CD4-positive, CD25-positive, alpha-beta regulatory T cell (primary cell): ENCODE data around the gene PIGX. TPM values are rescaled to one million over a fixed set of nuclear protein-coding genes. Genes with fewer than 3 reads are reported as not detected.

Experiments
- ATAC-seq, 2 donors: fragments of 150-1000 bp; cut with Tn5 transposase; one replicate each; pipeline ENCODE4 v1.10.0; 2021; ENCODE audit warnings: low read depth in 2 of 2, moderate number of reproducible peaks in 2 of 2, moderate library complexity in 1 of 2
- DNase-seq, 3 donors: peaks; one replicate each; pipeline versions ENCODE4 v3.0.0 to v3.0.0-alpha.2; 2012 to 2022; ENCODE audit warnings: mixed read lengths in 1 of 3
- H3K27ac ChIP-seq: one replicate; pipeline ENCODE4 v1.7.0; 2013; ENCODE audit warnings: mild to moderate bottlenecking, low read length; ENCODE audit not compliant: insufficient read depth, poor library complexity, severe bottlenecking
- H3K27me3 ChIP-seq: one replicate; pipeline ENCODE4 v1.7.0; 2013; ENCODE audit warnings: low read length; ENCODE audit not compliant: control insufficient read depth, insufficient read depth
- H3K36me3 ChIP-seq: one replicate; pipeline ENCODE4 v1.7.0; 2013; ENCODE audit warnings: mild to moderate bottlenecking, low read length, moderate library complexity; ENCODE audit not compliant: control insufficient read depth, insufficient read depth
- H3K4me1 ChIP-seq: 2 replicates; pipeline ENCODE4 v1.7.0; 2013; ENCODE audit warnings: mild to moderate bottlenecking, low read length; ENCODE audit not compliant: insufficient read depth, control insufficient read depth, poor library complexity, severe bottlenecking
- H3K4me3 ChIP-seq: one replicate; pipeline ENCODE4 v1.7.0; 2013; ENCODE audit warnings: low read depth, mild to moderate bottlenecking, low read length, moderate library complexity
- H3K9me3 ChIP-seq, 2 experiments: 1 replicate in 1 of 2; 2 replicates in 1 of 2; pipeline ENCODE4 v1.7.0; 2013; ENCODE audit warnings: low read length in 2 of 2, mild to moderate bottlenecking in 1 of 2, moderate library complexity in 1 of 2; ENCODE audit not compliant: control insufficient read depth in 2 of 2
- H3K27ac Mint-ChIP-seq, 3 donors: one replicate each; pipeline ENCODE4 v1.8.0; 2020 to 2022; ENCODE audit warnings: mild to moderate bottlenecking in 3 of 3, mixed read lengths in 3 of 3, moderate library complexity in 2 of 3
- H3K27me3 Mint-ChIP-seq: one replicate; pipeline ENCODE4 v1.8.0; 2022; ENCODE audit warnings: mild to moderate bottlenecking, mixed read lengths
- H3K36me3 Mint-ChIP-seq: one replicate; pipeline ENCODE4 v1.8.0; 2020; ENCODE audit warnings: mixed read lengths
- H3K4me1 Mint-ChIP-seq, 4 donors: one replicate each; pipeline ENCODE4 v1.8.0; 2020 to 2022; ENCODE audit warnings: mixed read lengths in 4 of 4, mild to moderate bottlenecking in 1 of 4
- H3K4me3 Mint-ChIP-seq, 4 donors: one replicate each; pipeline ENCODE4 v1.8.0; 2020 to 2022; ENCODE audit warnings: mild to moderate bottlenecking in 4 of 4, mixed read lengths in 4 of 4, moderate library complexity in 3 of 4
- H3K9me3 Mint-ChIP-seq, 7 donors: one replicate each; pipeline ENCODE4 v1.8.0; 2020 to 2022; ENCODE audit warnings: mixed read lengths in 7 of 7, mild to moderate bottlenecking in 3 of 7, moderate library complexity in 2 of 7
- polyA plus RNA-seq, 4 donors: library from polyadenylated mRNA; unstranded; fragments of 300-500 nt; fragmentation: Illumina TruSeq; gene quantifications; one replicate each; pipeline ENCODE4 v1.2.3, GENCODE V29; 2021
- total RNA-seq: library from RNA; stranded (reverse); gene quantifications from one replicate; pipeline ENCODE4 v1.2.3, GENCODE V29; 2022

PIGX gene
- total and polyA plus RNA-seq, 5 donors from 2014 or later = 17.2 to 40.4 (median 24.6) TPM

GRCh38 chr3:196677353-196677752 is 34.8 kb upstream of the PIGX start:
- H3K27ac Mint-ChIP-seq = peak overlapping the region in 1 of 3 donors; percentile 32
- no peaks in the 10 kb centered on the region for H3K36me3 ChIP-seq
- ATAC-seq (no peak), DNase-seq (no peak)
- no peaks in the 10 kb centered on the region for H3K27me3 ChIP-seq
- H3K4me1 Mint-ChIP-seq = peaks cover 0 to 18% (median 9%) of the 10 kb centered on the region in 4 donors
- H3K4me1 ChIP-seq = peaks cover 5% of the 10 kb centered on the region
- H3K27ac ChIP-seq = no peak overlapping the region
- peaks cover 0 to 2% (median 0%) of the 10 kb centered on the region in 7 donors for H3K9me3 Mint-ChIP-seq
- H3K4me3 Mint-ChIP-seq = no peak overlapping the region
- no peak overlapping the region for H3K4me3 ChIP-seq
- H3K9me3 ChIP-seq = no peaks in the 10 kb centered on the region
- no peaks in the 10 kb centered on the region for H3K27me3 Mint-ChIP-seq
- no peaks in the 10 kb centered on the region for H3K36me3 Mint-ChIP-seq

- no peak overlapping the region for H3K27ac ChIP-seq
- H3K27ac Mint-ChIP-seq = peak overlapping the region in 1 of 3 donors; percentile 32
- H3K9me3 Mint-ChIP-seq = peaks cover 0 to 2% (median 0%) of the 10 kb centered on the region in 7 donors
- no peaks in the 10 kb centered on the region for H3K27me3 ChIP-seq
- DNase-seq (no peak), ATAC-seq (no peak)
- H3K36me3 Mint-ChIP-seq = no peaks in the 10 kb centered on the region
- peaks cover 0 to 18% (median 9%) of the 10 kb centered on the region in 4 donors for H3K4me1 Mint-ChIP-seq
- H3K4me1 ChIP-seq = peaks cover 5% of the 10 kb centered on the region
- H3K4me3 ChIP-seq = no peak overlapping the region
- H3K9me3 ChIP-seq = no peaks in the 10 kb centered on the region
- H3K27me3 Mint-ChIP-seq = no peaks in the 10 kb centered on the region
- no peaks in the 10 kb centered on the region for H3K36me3 ChIP-seq
- H3K4me3 Mint-ChIP-seq = no peak overlapping the region
Measured at GRCh38 chr3:196677931-196678330, 34.2 kb upstream of the PIGX start.

GRCh38 chr3:196684548-196685407 is 27.4 kb upstream of the PIGX start:
- peaks cover 9% of the 10 kb centered on the region for H3K4me1 ChIP-seq
- no peaks in the 10 kb centered on the region for H3K27me3 Mint-ChIP-seq

GRCh38 chr3:196686436-196686835 is 25.7 kb upstream of the PIGX start:
- no peak overlapping the region for H3K4me3 ChIP-seq
- Mint-ChIP-seq H3K27ac (no peak overlapping the region), H3K4me3 (no peak overlapping the region), H3K36me3 (no peaks in the 10 kb centered on the region), H3K4me1 (peaks cover 8 to 16% (median 13%) of the 10 kb centered on the region in 4 donors), H3K27me3 (peaks cover 4% of the 10 kb centered on the region), H3K9me3 (peaks cover 0 to 3% (median 0%) of the 10 kb centered on the region in 7 donors)
- no peak for DNase-seq
- no peak overlapping the region for H3K27ac ChIP-seq
- no peaks in the 10 kb centered on the region for H3K36me3 ChIP-seq
- no peak for ATAC-seq
- no peaks in the 10 kb centered on the region for H3K9me3 ChIP-seq
- H3K4me1 ChIP-seq = peaks cover 9% of the 10 kb centered on the region
- H3K27me3 ChIP-seq = no peaks in the 10 kb centered on the region

More at GRCh38 chr3:196684548-196685407, 27.4 kb upstream of the PIGX start:
- H3K36me3 ChIP-seq = no peaks in the 10 kb centered on the region
- H3K9me3 ChIP-seq = no peaks in the 10 kb centered on the region
- H3K27ac Mint-ChIP-seq = peak overlapping the region; percentile 63 to 90 (median 86)
- no peak overlapping the region for H3K27ac ChIP-seq
- ATAC-seq (peak; percentile 66 to 70), DNase-seq (peak; percentile 46 to 72 (median 70))
- peak overlapping the region in 2 of 4 donors; percentile 60 to 68 for H3K4me3 Mint-ChIP-seq
- peaks cover 8 to 25% (median 13%) of the 10 kb centered on the region in 4 donors for H3K4me1 Mint-ChIP-seq
- H3K4me3 ChIP-seq = peak overlapping the region; percentile 79
- no peaks in the 10 kb centered on the region for H3K27me3 ChIP-seq
- H3K36me3 Mint-ChIP-seq = no peaks in the 10 kb centered on the region
- H3K9me3 Mint-ChIP-seq = peaks cover 0 to 3% (median 0%) of the 10 kb centered on the region in 7 donors

- H3K36me3 Mint-ChIP-seq = no peaks in the 10 kb centered on the region
- no peak overlapping the region for H3K4me3 Mint-ChIP-seq
- Histone ChIP-seq H3K4me3 (no peak overlapping the region), H3K27ac (no peak overlapping the region), H3K36me3 (no peaks in the 10 kb centered on the region), H3K27me3 (no peaks in the 10 kb centered on the region), H3K4me1 (peaks cover 9% of the 10 kb centered on the region), H3K9me3 (no peaks in the 10 kb centered on the region)
- peaks cover 8 to 18% (median 13%) of the 10 kb centered on the region in 4 donors for H3K4me1 Mint-ChIP-seq
- H3K27ac Mint-ChIP-seq = no peak overlapping the region
- ATAC-seq = no peak
- H3K9me3 Mint-ChIP-seq = peaks cover 0 to 3% (median 0%) of the 10 kb centered on the region in 7 donors
- DNase-seq = no peak
- H3K27me3 Mint-ChIP-seq = peaks cover 4% of the 10 kb centered on the region
Measured at GRCh38 chr3:196688349-196688748, 23.8 kb upstream of the PIGX start.

- no peak for ATAC-seq
- H3K4me1 ChIP-seq = peaks cover 7% of the 10 kb centered on the region
- peaks cover 2 to 9% (median 6%) of the 10 kb centered on the region in 4 donors for H3K4me1 Mint-ChIP-seq
- H3K27ac ChIP-seq = no peak overlapping the region
- no peaks in the 10 kb centered on the region for H3K9me3 ChIP-seq
- DNase-seq = no peak
- H3K36me3 ChIP-seq = no peaks in the 10 kb centered on the region
- H3K36me3 Mint-ChIP-seq = no peaks in the 10 kb centered on the region
- no peak overlapping the region for H3K27ac Mint-ChIP-seq
- no peak overlapping the region for H3K4me3 Mint-ChIP-seq
- H3K27me3 Mint-ChIP-seq = peaks cover 4% of the 10 kb centered on the region
- H3K4me3 ChIP-seq = no peak overlapping the region
- no peaks in the 10 kb centered on the region for H3K27me3 ChIP-seq
- peaks cover 0 to 3% (median 0%) of the 10 kb centered on the region in 7 donors for H3K9me3 Mint-ChIP-seq
Measured at GRCh38 chr3:196689941-196690660, 22.1 kb upstream of the PIGX start.

GRCh38 chr3:196691386-196691785 is 20.8 kb upstream of the PIGX start:
- DNase-seq = no peak
- Mint-ChIP-seq H3K27me3 (peaks cover 4% of the 10 kb centered on the region), H3K4me3 (no peak overlapping the region), H3K4me1 (peaks cover 0 to 13% (median 5%) of the 10 kb centered on the region in 4 donors), H3K27ac (no peak overlapping the region), H3K36me3 (no peaks in the 10 kb centered on the region), H3K9me3 (peaks cover 0 to 3% (median 0%) of the 10 kb centered on the region in 7 donors)
- Histone ChIP-seq H3K9me3 (no peaks in the 10 kb centered on the region), H3K4me3 (no peak overlapping the region), H3K4me1 (peaks cover 6% of the 10 kb centered on the region), H3K27me3 (no peaks in the 10 kb centered on the region), H3K27ac (no peak overlapping the region), H3K36me3 (no peaks in the 10 kb centered on the region)
- ATAC-seq = no peak
